ENCODE results near the gene KLHDC3.

DNA sequence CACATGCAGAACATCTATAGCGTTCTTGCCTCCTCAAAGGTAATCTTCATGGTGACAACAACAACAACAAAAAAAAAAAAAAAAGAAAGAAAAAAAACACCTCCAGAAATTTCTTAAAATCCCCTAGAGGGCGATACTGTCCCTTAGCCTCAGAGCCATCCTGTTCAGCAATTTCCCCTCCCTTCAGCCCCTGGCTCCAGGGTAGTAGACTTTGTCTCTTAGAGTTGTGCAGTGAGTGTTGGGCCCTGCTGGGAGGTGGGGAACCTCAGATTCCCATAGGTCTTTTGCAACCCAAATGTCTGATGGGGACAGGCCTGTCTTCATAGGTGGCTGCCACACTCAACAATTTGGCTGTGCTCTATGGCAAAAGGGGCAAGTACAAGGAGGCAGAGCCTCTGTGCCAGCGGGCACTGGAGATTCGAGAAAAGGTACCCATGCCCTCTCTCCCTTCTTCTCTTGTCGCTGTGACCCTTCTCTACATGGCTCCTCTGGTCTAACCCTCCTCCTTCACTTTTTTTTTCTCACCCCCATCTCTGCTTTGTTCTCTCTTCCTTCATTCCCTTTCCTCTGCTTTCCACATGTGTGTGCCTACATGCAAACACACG, 56.1 kb downstream of the KLHDC3 start:
- no peak for TF ChIP-seq POLR2A (IDR thresholded peaks at IDR 0.05)
- TF ChIP-seq, protein P1, sequence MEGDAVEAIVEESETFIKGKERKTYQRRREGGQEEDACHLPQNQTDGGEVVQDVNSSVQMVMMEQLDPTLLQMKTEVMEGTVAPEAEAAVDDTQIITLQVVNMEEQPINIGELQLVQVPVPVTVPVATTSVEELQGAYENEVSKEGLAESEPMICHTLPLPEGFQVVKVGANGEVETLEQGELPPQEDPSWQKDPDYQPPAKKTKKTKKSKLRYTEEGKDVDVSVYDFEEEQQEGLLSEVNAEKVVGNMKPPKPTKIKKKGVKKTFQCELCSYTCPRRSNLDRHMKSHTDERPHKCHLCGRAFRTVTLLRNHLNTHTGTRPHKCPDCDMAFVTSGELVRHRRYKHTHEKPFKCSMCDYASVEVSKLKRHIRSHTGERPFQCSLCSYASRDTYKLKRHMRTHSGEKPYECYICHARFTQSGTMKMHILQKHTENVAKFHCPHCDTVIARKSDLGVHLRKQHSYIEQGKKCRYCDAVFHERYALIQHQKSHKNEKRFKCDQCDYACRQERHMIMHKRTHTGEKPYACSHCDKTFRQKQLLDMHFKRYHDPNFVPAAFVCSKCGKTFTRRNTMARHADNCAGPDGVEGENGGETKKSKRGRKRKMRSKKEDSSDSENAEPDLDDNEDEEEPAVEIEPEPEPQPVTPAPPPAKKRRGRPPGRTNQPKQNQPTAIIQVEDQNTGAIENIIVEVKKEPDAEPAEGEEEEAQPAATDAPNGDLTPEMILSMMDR (IDR thresholded peaks at IDR 0.05), result peak in 1 of 3 experiments; percentile 32

All from vagina (tissue), 2 donors.